NCI-H2107 (cell line): ENCODE results near the gene WNT7A.

Experiments used
- DNase-seq: peaks from one replicate; lab custom pipeline; 2025; lab: John Stamatoyannopoulos, UW

Gene WNT7A

GRCh38 chr3:13827256-13827655 is 52.6 kb downstream of the WNT7A start:
- DNase-seq = no peak

GRCh38 chr3:13826672-13827071 is 53.2 kb downstream of the WNT7A start:
- no peak for DNase-seq

- DNase-seq = no peak
These were observed 54.0 kb downstream of the WNT7A start for GRCh38 chr3:13825821-13826220.

- no peak for DNase-seq
These were observed 54.6 kb downstream of the WNT7A start for GRCh38 chr3:13825311-13825579.

- DNase-seq = no peak
These were observed 55.2 kb downstream of the WNT7A start for GRCh38 chr3:13824521-13825310.

- DNase-seq = no peak
These were observed 56.2 kb downstream of the WNT7A start for GRCh38 chr3:13823692-13824091.

- no peak for DNase-seq
These were observed 56.8 kb downstream of the WNT7A start for GRCh38 chr3:13822871-13823585.

- no peak for DNase-seq
These were observed 57.8 kb downstream of the WNT7A start for GRCh38 chr3:13822042-13822441.

- no peak for DNase-seq
These were observed 58.7 kb downstream of the WNT7A start for GRCh38 chr3:13821126-13821525.

GRCh38 chr3:13818919-13819318 is 61.0 kb downstream of the WNT7A start:
- DNase-seq = no peak

- DNase-seq = no peak
These were observed 64.7 kb downstream of the WNT7A start for GRCh38 chr3:13815088-13815683.

- no peak for DNase-seq
These were observed 67.8 kb downstream of the WNT7A start for GRCh38 chr3:13812034-13812471.

GRCh38 chr3:13811614-13812013 is 68.3 kb downstream of the WNT7A start:
- DNase-seq = no peak

GRCh38 chr3:13808550-13808949 is 71.3 kb downstream of the WNT7A start:
- no peak for DNase-seq

GRCh38 chr3:13801361-13802204 is 78.3 kb downstream of the WNT7A start:
- no peak for DNase-seq

GRCh38 chr3:13800064-13800463 is 79.8 kb downstream of the WNT7A start:
- no peak for DNase-seq

GRCh38 chr3:13798401-13798800 is 81.5 kb downstream of the WNT7A start:
- DNase-seq = no peak

- no peak for DNase-seq
These were observed 83.0 kb downstream of the WNT7A start for GRCh38 chr3:13796701-13797460.

GRCh38 chr3:13795816-13796215 is 84.1 kb downstream of the WNT7A start:
- no peak for DNase-seq

GRCh38 chr3:13794322-13794721 is 85.5 kb downstream of the WNT7A start:
- no peak for DNase-seq

- no peak for DNase-seq
These were observed 86.4 kb downstream of the WNT7A start for GRCh38 chr3:13793451-13793850.
